Liver (tissue), 3 donors: Measurements from ENCODE around the gene E2F2.

Experiments used
- EGR1 ChIP-seq, 2 donors: IDR thresholded peaks; 2 replicates each; pipeline ENCODE4 v1.6.1; 2016 to 2018; ENCODE audit warnings: antibody characterized with exemption in 2 of 2, low read depth in 2 of 2
- TAF1 ChIP-seq: conservative IDR thresholded peaks from 2 replicates; pipeline ENCODE4 v1.6.1; 2016; ENCODE audit warnings: antibody characterized with exemption, mild to moderate bottlenecking
- TF ChIP-seq, protein P1 (sequence below): fragments of 150-350 bp; IDR thresholded peaks from 2 replicates; pipeline ENCODE4 v1.5.1; 2017; ENCODE audit warnings: improper control_type of control experiment, low read depth, low read length; ENCODE audit not compliant: missing input control
- TF ChIP-seq, protein P2 (sequence below): IDR thresholded peaks from 2 replicates; pipeline ENCODE4 v1.6.1; 2016; ENCODE audit warnings: antibody characterized with exemption
- TF ChIP-seq, protein P3 (sequence below): IDR thresholded peaks from 2 replicates; pipeline ENCODE4 v1.6.1; 2016; ENCODE audit warnings: antibody characterized with exemption, mild to moderate bottlenecking
- donor health status: healthy.
- donor health status: healthy.

DNA sequence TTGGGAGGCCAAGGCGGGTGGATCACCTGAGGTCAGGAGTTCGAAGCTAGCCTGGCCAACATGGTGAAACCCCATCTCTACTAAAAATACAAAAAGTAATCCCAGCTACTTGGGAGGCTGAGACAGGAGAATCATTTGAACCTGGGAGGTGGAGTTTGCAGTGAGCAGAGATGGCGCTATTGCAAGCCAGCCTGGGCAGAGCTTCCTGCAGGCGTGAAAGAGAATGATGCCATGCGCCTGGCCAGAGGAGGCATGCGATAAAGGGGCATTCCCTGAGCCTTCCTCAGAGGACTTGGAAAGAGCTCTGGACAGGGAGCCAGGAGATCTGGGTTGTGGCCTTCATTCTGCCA is 3.2 kb downstream of the E2F2 start:
- TF ChIP-seq, protein P1, sequence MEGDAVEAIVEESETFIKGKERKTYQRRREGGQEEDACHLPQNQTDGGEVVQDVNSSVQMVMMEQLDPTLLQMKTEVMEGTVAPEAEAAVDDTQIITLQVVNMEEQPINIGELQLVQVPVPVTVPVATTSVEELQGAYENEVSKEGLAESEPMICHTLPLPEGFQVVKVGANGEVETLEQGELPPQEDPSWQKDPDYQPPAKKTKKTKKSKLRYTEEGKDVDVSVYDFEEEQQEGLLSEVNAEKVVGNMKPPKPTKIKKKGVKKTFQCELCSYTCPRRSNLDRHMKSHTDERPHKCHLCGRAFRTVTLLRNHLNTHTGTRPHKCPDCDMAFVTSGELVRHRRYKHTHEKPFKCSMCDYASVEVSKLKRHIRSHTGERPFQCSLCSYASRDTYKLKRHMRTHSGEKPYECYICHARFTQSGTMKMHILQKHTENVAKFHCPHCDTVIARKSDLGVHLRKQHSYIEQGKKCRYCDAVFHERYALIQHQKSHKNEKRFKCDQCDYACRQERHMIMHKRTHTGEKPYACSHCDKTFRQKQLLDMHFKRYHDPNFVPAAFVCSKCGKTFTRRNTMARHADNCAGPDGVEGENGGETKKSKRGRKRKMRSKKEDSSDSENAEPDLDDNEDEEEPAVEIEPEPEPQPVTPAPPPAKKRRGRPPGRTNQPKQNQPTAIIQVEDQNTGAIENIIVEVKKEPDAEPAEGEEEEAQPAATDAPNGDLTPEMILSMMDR: no peak
- no peak for TF ChIP-seq TAF1
- TF ChIP-seq EGR1 (IDR thresholded peaks at IDR 0.05; ENCODE audit: low read depth in 2 of 2): no peak
- TF ChIP-seq, protein P2, sequence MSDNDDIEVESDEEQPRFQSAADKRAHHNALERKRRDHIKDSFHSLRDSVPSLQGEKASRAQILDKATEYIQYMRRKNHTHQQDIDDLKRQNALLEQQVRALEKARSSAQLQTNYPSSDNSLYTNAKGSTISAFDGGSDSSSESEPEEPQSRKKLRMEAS: no peak
- TF ChIP-seq, protein P3, sequence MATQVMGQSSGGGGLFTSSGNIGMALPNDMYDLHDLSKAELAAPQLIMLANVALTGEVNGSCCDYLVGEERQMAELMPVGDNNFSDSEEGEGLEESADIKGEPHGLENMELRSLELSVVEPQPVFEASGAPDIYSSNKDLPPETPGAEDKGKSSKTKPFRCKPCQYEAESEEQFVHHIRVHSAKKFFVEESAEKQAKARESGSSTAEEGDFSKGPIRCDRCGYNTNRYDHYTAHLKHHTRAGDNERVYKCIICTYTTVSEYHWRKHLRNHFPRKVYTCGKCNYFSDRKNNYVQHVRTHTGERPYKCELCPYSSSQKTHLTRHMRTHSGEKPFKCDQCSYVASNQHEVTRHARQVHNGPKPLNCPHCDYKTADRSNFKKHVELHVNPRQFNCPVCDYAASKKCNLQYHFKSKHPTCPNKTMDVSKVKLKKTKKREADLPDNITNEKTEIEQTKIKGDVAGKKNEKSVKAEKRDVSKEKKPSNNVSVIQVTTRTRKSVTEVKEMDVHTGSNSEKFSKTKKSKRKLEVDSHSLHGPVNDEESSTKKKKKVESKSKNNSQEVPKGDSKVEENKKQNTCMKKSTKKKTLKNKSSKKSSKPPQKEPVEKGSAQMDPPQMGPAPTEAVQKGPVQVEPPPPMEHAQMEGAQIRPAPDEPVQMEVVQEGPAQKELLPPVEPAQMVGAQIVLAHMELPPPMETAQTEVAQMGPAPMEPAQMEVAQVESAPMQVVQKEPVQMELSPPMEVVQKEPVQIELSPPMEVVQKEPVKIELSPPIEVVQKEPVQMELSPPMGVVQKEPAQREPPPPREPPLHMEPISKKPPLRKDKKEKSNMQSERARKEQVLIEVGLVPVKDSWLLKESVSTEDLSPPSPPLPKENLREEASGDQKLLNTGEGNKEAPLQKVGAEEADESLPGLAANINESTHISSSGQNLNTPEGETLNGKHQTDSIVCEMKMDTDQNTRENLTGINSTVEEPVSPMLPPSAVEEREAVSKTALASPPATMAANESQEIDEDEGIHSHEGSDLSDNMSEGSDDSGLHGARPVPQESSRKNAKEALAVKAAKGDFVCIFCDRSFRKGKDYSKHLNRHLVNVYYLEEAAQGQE: no peak
